Breast epithelium (tissue), 4 donors: ENCODE data around the gene RTEL1. TPM values are rescaled to one million over a fixed set of nuclear protein-coding genes. Genes with fewer than 3 reads are reported as not detected.
"Not testable (repeated sequence)": the region's sequence is repeated elsewhere in the genome, so short reads cannot be mapped to it uniquely, and the experiment has no call there.

Experiments used
- DNase-seq, 2 donors: peaks; one replicate each; pipeline ENCODE4 v3.0.0-alpha.2; 2019; ENCODE audit warnings: low spot score in 2 of 2
- H3K27ac ChIP-seq, 2 donors: fragments of 200-600 bp; sonication (generic) in 1 of 2; one replicate each; pipeline ENCODE4 v1.5.1; 2016 to 2019; ENCODE audit warnings: mild to moderate bottlenecking in 1 of 2
- H3K27me3 ChIP-seq, 2 donors: fragments of 200-600 bp; sonication (generic) in 1 of 2; one replicate each; pipeline versions ENCODE4 v1.5.1 to v1.6.0; 2017 to 2019; ENCODE audit warnings: control low read depth in 1 of 2, mild to moderate bottlenecking in 1 of 2
- H3K36me3 ChIP-seq: fragments of 200-600 bp; one replicate; pipeline ENCODE4 v1.5.1; 2019
- H3K4me1 ChIP-seq, 2 donors: fragments of 200-600 bp; sonication (generic); one replicate each; pipeline ENCODE4 v1.5.1; 2016 to 2019; ENCODE audit warnings: control low read depth in 1 of 2
- H3K4me3 ChIP-seq, 3 donors: fragments of 200-600 bp; sonication (generic); 1 replicate in 2 of 3; 2 replicates in 1 of 3; pipeline ENCODE4 v1.5.1; 2016 to 2019; ENCODE audit warnings: mild to moderate bottlenecking in 3 of 3, moderate library complexity in 2 of 3
- H3K9me3 ChIP-seq, 2 donors: fragments of 200-600 bp; sonication (generic) in 1 of 2; one replicate each; pipeline ENCODE4 v1.5.1; 2016 to 2019; ENCODE audit warnings: control low read depth in 1 of 2
- POLR2A ChIP-seq: fragments of 450-650 bp; IDR thresholded peaks from one replicate; pipeline ENCODE4 v1.6.1; 2016; ENCODE audit warnings: antibody characterized with exemption, mild to moderate bottlenecking, moderate library complexity
- POLR2AphosphoS5 ChIP-seq, 3 donors: sonication (generic); formaldehyde crosslinking; IDR thresholded peaks; one replicate each; pipeline ENCODE4 v1.6.1; 2017; ENCODE audit warnings: antibody characterized with exemption in 3 of 3
- intact Hi-C: fragments of 100-400 bp; cut with DNase I; formaldehyde crosslinking; loops from one replicate; pipeline ENCODE4 v1.15.1; 2023; ENCODE audit warnings: low total_unique reads
- total RNA-seq, 3 donors: library from RNA; depleted of rRNA; stranded (reverse); fragments of >200 nt; gene quantifications; one replicate each; pipeline ENCODE4 v1.1.0, GENCODE V29; 2016
- TF ChIP-seq, protein P1 (sequence below), 3 donors: fragments of 450-650 bp; IDR thresholded peaks; one replicate each; pipeline ENCODE4 v1.5.1; 2016 to 2017; ENCODE audit warnings: antibody characterized with exemption in 3 of 3, mild to moderate bottlenecking in 3 of 3, moderate library complexity in 3 of 3

The RTEL1 gene, protein sequence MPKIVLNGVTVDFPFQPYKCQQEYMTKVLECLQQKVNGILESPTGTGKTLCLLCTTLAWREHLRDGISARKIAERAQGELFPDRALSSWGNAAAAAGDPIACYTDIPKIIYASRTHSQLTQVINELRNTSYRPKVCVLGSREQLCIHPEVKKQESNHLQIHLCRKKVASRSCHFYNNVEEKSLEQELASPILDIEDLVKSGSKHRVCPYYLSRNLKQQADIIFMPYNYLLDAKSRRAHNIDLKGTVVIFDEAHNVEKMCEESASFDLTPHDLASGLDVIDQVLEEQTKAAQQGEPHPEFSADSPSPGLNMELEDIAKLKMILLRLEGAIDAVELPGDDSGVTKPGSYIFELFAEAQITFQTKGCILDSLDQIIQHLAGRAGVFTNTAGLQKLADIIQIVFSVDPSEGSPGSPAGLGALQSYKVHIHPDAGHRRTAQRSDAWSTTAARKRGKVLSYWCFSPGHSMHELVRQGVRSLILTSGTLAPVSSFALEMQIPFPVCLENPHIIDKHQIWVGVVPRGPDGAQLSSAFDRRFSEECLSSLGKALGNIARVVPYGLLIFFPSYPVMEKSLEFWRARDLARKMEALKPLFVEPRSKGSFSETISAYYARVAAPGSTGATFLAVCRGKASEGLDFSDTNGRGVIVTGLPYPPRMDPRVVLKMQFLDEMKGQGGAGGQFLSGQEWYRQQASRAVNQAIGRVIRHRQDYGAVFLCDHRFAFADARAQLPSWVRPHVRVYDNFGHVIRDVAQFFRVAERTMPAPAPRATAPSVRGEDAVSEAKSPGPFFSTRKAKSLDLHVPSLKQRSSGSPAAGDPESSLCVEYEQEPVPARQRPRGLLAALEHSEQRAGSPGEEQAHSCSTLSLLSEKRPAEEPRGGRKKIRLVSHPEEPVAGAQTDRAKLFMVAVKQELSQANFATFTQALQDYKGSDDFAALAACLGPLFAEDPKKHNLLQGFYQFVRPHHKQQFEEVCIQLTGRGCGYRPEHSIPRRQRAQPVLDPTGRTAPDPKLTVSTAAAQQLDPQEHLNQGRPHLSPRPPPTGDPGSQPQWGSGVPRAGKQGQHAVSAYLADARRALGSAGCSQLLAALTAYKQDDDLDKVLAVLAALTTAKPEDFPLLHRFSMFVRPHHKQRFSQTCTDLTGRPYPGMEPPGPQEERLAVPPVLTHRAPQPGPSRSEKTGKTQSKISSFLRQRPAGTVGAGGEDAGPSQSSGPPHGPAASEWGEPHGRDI (N-terminal part only)
- total RNA-seq, result 10 to 100 TPM; 12.5 to 22.3 (median 15.1) TPM

DNA sequence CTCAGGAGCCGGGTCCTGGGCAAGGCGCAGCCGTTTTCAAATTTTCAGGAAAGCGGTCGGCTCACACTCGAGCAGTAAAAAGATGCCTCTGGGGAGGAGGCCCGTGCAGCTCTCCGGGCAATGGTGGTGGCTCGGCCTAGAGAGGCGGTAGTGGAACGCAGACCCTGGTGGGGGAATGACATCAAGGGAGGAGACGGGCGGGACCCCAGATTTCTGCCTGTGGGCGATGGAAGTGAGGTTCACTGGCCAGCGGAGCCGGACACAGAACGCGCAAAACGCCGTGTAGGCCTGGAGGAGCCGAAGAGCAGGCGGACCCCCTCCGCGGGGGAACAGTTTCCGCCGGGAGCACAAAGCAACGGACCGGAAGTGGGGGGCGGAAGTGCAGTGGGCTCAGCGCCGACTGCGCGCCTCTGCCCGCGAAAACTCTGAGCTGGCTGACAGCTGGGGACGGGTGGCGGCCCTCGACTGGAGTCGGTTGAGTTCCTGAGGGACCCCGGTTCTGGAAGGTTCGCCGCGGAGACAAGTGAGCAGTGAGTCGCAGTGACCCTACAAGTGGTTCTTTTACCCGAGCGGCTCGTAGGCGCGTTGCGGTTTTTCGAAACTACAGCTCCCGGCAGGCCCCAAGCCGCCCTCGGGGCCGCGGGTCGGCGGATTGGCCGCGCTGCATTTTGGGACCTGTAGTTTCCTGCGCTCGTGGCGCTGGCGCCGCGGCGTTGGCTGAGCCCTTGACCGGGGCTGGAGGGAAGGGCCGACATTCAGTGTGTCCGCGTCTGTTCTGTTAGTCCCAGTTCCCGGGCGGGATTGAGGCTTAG is at the start of gene RTEL1:
Gene RTEL1, plus strand, starts transcription at position 376 of the 812 bp plus-strand sequence. CDS start 1,091 bp downstream, outside the sequence.
- Histone ChIP-seq H3K9me3 (no peaks in the 10 kb centered on the region), H3K27me3 (no peaks in the 10 kb centered on the region), H3K4me3 (peak within 1 kb of the TSS; percentile 58 to 82 (median 73)), H3K4me1 (peaks cover 5 to 17% of the 10 kb centered on the region in 2 donors), H3K27ac (peak within 1 kb of the TSS; percentile 82 to 94), H3K36me3 (no peaks in the 10 kb centered on the region)
- DNase-seq, result peak; percentile 88 to 91
- TF ChIP-seq, protein P1, sequence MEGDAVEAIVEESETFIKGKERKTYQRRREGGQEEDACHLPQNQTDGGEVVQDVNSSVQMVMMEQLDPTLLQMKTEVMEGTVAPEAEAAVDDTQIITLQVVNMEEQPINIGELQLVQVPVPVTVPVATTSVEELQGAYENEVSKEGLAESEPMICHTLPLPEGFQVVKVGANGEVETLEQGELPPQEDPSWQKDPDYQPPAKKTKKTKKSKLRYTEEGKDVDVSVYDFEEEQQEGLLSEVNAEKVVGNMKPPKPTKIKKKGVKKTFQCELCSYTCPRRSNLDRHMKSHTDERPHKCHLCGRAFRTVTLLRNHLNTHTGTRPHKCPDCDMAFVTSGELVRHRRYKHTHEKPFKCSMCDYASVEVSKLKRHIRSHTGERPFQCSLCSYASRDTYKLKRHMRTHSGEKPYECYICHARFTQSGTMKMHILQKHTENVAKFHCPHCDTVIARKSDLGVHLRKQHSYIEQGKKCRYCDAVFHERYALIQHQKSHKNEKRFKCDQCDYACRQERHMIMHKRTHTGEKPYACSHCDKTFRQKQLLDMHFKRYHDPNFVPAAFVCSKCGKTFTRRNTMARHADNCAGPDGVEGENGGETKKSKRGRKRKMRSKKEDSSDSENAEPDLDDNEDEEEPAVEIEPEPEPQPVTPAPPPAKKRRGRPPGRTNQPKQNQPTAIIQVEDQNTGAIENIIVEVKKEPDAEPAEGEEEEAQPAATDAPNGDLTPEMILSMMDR (IDR thresholded peaks at IDR 0.05), result peak in 2 of 3 donors; percentile 24 to 27
- TF ChIP-seq POLR2A (peak; percentile 43), POLR2AphosphoS5 (IDR thresholded peaks at IDR 0.05) (peak; percentile 80 to 96 (median 84))
- intact Hi-C loops, result no loop called here

DNA sequence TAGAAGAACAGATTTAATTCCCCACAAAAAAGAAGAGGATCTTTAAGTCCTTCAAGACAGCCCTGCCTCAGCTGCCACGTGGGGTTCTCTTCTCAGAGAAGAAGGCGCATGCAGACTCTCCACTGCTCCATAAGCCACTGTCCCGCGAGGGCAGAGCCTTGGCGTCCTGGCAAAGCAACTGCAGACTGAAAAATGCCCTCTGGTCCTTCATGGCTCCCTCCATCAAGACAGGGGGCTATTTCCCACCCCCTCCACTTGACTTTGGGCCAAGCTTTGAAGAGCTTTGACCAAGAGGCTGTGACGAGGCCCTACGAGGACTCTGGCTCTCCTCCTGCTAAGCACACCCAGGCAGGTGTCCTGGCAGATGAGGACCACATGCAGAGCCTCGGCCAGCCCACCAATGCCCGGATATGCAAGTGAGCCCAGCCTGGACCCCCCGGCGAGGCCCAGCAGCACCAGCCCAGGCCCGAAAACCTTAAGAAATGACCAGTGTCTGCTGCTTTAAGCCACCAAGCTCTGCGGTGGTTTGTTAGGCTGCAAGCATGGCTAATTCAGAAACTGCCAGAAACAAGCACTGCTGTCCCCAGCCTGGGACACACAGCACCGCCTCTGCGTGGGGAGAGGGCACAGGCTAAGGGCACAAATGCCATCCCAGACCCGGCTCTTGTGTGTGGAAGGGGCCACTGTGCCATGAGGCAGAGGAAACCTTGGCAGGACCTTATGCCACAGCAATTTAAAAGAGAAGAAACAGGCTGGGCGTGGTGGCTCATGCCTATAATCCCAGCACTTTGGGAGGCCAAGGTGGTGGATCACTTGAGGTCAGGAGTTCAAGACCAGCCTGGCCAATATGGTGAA is 47.3 kb upstream of the RTEL1 start:
- Histone ChIP-seq H3K27ac (no peak overlapping the region), H3K9me3 (no peaks in the 10 kb centered on the region), H3K36me3 (no peaks in the 10 kb centered on the region), H3K4me1 (no peaks in the 10 kb centered on the region), H3K4me3 (no peak overlapping the region), H3K27me3 (no peaks in the 10 kb centered on the region)
- intact Hi-C loops, result no loop called here
- TF ChIP-seq POLR2A (no peak), POLR2AphosphoS5 (IDR thresholded peaks at IDR 0.05) (no peak)
- TF ChIP-seq, protein P1 (IDR thresholded peaks at IDR 0.05), result no peak
- DNase-seq, result no peak

DNA sequence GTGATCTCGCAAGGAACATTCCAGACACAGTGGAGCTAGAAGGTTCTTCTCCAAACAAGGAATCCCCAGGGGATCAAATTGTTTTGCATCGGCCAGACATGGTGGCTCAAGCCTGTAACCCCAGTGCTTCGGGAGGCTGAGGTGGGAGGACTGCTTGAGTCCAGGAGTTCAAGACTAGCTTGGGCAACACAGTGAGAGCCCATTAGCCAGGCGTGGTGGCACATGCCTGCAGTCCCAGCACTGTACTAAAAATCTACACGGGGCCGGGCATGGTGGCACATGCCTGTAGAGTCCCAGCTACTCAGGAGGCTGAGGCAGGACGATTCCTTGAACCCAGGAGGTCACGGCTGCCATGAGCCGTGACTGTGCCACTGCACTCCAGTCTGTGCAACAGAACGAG is 46.5 kb upstream of the RTEL1 start:
- intact Hi-C loops, result no loop called here
- no peaks in the 10 kb centered on the region for H3K27me3 ChIP-seq
- DNase-seq, result no peak
- H3K4me3 ChIP-seq, result no peak overlapping the region
- no peaks in the 10 kb centered on the region for H3K36me3 ChIP-seq
- H3K9me3 ChIP-seq, result no peaks in the 10 kb centered on the region
- H3K4me1 ChIP-seq, result no peaks in the 10 kb centered on the region
- H3K27ac ChIP-seq, result no peak overlapping the region
- no peak for TF ChIP-seq POLR2A
- TF ChIP-seq, protein P1 (IDR thresholded peaks at IDR 0.05), result no peak
- no peak for TF ChIP-seq POLR2AphosphoS5 (IDR thresholded peaks at IDR 0.05)

DNA sequence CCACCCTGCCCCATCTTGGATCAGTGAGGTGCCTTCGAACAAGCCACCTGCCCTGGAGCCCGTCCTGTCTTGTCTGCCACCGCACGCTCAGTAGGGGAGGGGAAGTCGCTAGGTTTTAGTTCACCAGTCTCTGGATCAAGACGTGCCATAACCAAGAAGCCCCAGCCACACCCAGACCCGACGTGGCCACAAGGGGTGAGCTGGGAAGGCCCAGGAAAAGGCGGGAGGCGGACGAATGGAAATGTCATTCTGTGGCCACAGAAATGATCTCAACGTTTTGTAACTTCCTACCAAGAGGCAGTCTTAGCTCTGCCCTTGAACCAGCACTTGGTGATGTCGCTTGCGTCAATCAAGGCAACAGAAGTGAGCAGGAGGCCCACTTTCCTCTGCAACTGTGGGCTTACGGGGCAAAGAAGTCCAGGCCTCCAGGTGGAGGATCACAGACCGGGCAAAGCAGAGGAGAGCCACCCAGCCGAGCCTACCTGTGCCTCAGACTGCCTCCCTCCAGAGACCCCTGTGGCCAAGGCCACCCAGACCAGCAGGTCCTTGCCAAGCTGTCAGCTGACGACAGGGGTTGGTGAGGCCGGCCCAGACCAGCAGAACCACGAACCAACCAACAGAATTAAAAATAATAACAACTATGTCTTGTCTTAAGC is 45.7 kb upstream of the RTEL1 start:
- intact Hi-C loops, result no loop called here
- TF ChIP-seq POLR2AphosphoS5 (IDR thresholded peaks at IDR 0.05) (no peak), POLR2A (no peak)
- TF ChIP-seq, protein P1 (IDR thresholded peaks at IDR 0.05), result no peak
- H3K4me3 ChIP-seq, result no peak overlapping the region
- DNase-seq, result no peak
- no peaks in the 10 kb centered on the region for H3K36me3 ChIP-seq
- H3K27ac ChIP-seq, result no peak overlapping the region
- no peaks in the 10 kb centered on the region for H3K9me3 ChIP-seq
- no peaks in the 10 kb centered on the region for H3K27me3 ChIP-seq
- no peaks in the 10 kb centered on the region for H3K4me1 ChIP-seq

DNA sequence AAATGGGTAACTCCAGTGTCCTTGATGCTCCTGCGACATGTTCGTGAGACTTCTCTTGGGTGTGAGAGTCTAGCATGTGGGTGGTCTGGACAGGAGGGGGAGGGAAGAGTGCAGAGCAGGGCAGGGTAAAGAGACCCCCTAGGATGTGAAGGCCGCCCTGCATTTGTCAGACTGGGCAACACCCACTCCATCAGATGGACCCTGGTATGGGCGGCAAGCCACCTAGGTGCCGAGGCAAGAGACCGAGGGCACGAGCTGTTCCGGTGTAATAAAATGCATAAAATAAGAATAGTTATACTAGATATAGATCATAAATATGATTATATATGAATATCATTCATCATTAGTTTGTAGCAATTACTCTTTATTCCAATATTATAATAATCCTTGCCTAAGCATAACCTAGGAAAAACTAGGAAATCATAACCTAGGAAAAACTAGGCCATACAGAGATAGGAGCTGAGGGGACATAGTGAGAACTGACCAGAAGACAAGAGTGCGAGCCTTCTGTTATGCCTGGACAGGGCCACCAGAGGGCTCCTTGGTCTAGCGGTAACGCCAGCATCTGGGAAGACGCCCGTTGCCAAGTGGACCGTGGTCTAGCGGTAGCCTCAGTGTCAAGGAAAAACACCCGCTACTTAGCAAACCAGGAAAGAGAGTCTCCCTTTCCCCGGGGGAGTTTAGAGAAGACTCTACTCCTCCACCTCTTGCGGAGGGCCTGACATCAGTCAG is 44.1 kb upstream of the RTEL1 start:
- H3K27ac ChIP-seq, DNase-seq, H3K9me3 ChIP-seq: not testable (repeated sequence)

More for the DNA sequence above, 44.1 kb upstream of the RTEL1 start:
- H3K27me3 ChIP-seq, H3K36me3 ChIP-seq, H3K4me3 ChIP-seq, intact Hi-C loops, H3K4me1 ChIP-seq: not testable (repeated sequence)
